ENCODE data around the gene GFOD1. TPM values are rescaled to one million over a fixed set of nuclear protein-coding genes. Genes with fewer than 3 reads are reported as not detected.
A peak's percentile ranks its signal among the peaks of the same experiment; 100 is the strongest.

The GFOD1 gene
- polyA plus RNA-seq, 1 of the 3 experiments (the other 2 are of a cell fraction) = 1.6 TPM

- H3K36me3 ChIP-seq (replicated peaks in 1 of 2; ENCODE audit: control insufficient read depth in 1 of 2, insufficient read depth in 2 of 2, low read length in 1 of 2) = no peaks in the 10 kb centered on the region
- H3K4me2 ChIP-seq = no peak overlapping the region
- no peak overlapping the region for H2AFZ ChIP-seq (ENCODE audit: low read depth)
- no peaks in the 10 kb centered on the region for H3K27me3 ChIP-seq (ENCODE audit: insufficient read depth)
- no peaks in the 10 kb centered on the region for H3F3A ChIP-seq (replicated peaks; ENCODE audit: insufficient read depth)
- ChIA-PET POLR2A (no interaction called here), CTCF (interaction anchor here (0.9 kb wide), 1 partner anchor 16 kb away, joined by 3 read pairs; no protein-coding TSS in a partner anchor)
- H3K9me3 ChIP-seq = no peaks in the 10 kb centered on the region
- no peaks in the 10 kb centered on the region for H4K20me1 ChIP-seq (ENCODE audit: insufficient read depth)
- H3K79me2 ChIP-seq (ENCODE audit: insufficient read depth) = no peaks in the 10 kb centered on the region
- H3K4me1 ChIP-seq (ENCODE audit: control insufficient read depth in 1 of 2, insufficient read depth in 2 of 2, low read depth in 1 of 2, low read length in 1 of 2) = peaks cover 0 to 20% of the 10 kb centered on the region in 2 experiments; a peak in 1 of 4 replicates
- no peak overlapping the region for H3K27ac ChIP-seq (ENCODE audit: low read depth in 2 of 2, low read length in 1 of 2)
- WGBS (ENCODE audit: low lambda C conversion rate) = 71% methylated on average over 3 of the region's 3 CpGs
- no peak overlapping the region for H3K4me3 ChIP-seq (ENCODE audit: low read depth in 2 of 2, low read length in 1 of 2)
- TF ChIP-seq GATA2 (CRISPR knock-in tag; IDR thresholded peaks at IDR 0.05) (peak; percentile 19; the same call in 1 of the 2 replicates), ELF1 (IDR thresholded peaks at IDR 0.05) (no peak), MXI1 (IDR thresholded peaks at IDR 0.05; ENCODE audit: low read depth, low read length) (no peak), CHD2 (IDR thresholded peaks at IDR 0.05; ENCODE audit: low read length, partially characterized antibody) (no peak), FOXM1 (IDR thresholded peaks at IDR 0.05; ENCODE audit: low read depth) (no peak)
- no peak overlapping the region for H3K9ac ChIP-seq
- DNase-seq = peak; percentile 61
- no peaks in the 10 kb centered on the region for H3K9me2 ChIP-seq
These were observed 120.0 kb downstream of the GFOD1 start for GRCh38 chr6:13367396-13367795.

DNA sequence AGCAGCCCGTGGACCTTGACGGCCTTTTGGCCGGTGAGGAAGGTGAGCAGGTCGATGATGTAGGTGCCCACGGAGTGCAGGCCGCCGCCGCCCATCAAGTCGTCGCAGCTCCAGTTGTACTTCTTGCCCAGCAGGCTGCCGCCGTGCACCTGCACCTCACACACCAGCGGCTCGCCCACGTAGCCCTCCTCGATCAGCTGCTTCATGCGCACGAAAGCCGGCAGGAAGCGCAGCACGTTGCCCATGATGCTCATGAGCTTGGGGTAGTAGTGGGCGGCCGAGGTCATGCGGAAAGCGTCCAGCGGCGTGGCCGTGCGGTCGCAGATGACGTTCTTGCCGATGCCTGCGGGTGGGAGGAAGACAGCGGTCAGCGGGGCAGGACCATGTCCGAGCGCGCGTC lies 122.1 kb downstream of the GFOD1 start:
- Histone ChIP-seq H2AFZ (ENCODE audit: low read depth) (no peak overlapping the region), H3K79me2 (ENCODE audit: insufficient read depth) (no peaks in the 10 kb centered on the region), H3K27me3 (ENCODE audit: insufficient read depth) (no peaks in the 10 kb centered on the region), H3K27ac (ENCODE audit: low read depth in 2 of 2, low read length in 1 of 2) (no peak overlapping the region), H3K9me3 (no peaks in the 10 kb centered on the region), H3K9ac (no peak overlapping the region), H3K9me2 (no peaks in the 10 kb centered on the region), H3K4me1 (ENCODE audit: control insufficient read depth in 1 of 2, insufficient read depth in 2 of 2, low read depth in 1 of 2, low read length in 1 of 2) (peaks cover 0 to 13% of the 10 kb centered on the region in 2 experiments; a peak in 1 of 4 replicates), H3K36me3 (replicated peaks in 1 of 2; ENCODE audit: control insufficient read depth in 1 of 2, insufficient read depth in 2 of 2, low read length in 1 of 2) (no peaks in the 10 kb centered on the region), H3K4me2 (no peak overlapping the region), H3F3A (replicated peaks; ENCODE audit: insufficient read depth) (no peaks in the 10 kb centered on the region), H3K4me3 (ENCODE audit: low read depth in 2 of 2, low read length in 1 of 2) (no peak overlapping the region), H4K20me1 (ENCODE audit: insufficient read depth) (no peaks in the 10 kb centered on the region)
- TF ChIP-seq GATA2 (CRISPR knock-in tag; IDR thresholded peaks at IDR 0.05) (no peak), USF1 (IDR thresholded peaks at IDR 0.05; ENCODE audit: borderline replicate concordance, low read depth) (no peak), RAD21 (IDR thresholded peaks at IDR 0.05; ENCODE audit: low read length) (no peak)
- no peak for DNase-seq
- 95% methylated on average over 29 of the region's 39 CpGs for WGBS (ENCODE audit: low lambda C conversion rate)
- ChIA-PET CTCF (interaction anchor here (0.5 kb wide), 1 partner anchor 237 kb away, joined by 3 read pairs; no protein-coding TSS in a partner anchor), POLR2A (no interaction called here)

DNA sequence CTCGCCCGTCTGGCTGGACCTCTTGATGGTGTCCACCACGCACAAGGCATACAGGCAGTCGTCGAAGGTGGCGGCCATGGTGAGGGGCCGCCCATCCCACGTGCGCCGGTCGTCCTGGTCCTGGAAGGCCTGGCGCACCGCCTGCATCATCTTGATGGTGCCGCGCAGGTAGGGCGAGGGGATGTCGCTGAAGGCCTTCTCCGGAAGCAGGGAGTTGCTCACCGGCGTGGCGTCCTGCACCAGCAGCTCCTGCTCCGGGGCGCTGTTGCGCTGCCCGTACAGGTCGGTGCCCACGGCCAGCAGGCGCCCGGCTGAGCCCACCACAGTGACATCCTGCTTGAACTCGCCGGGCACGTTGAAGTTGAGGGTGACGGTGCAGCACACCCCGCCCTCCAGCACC lies 122.6 kb downstream of the GFOD1 start:
- no peaks in the 10 kb centered on the region for H3K27me3 ChIP-seq (ENCODE audit: insufficient read depth)
- H3K4me1 ChIP-seq (ENCODE audit: control insufficient read depth in 1 of 2, insufficient read depth in 2 of 2, low read depth in 1 of 2, low read length in 1 of 2) = peaks cover 0 to 13% of the 10 kb centered on the region in 2 experiments; a peak in 1 of 4 replicates
- H3K4me2 ChIP-seq = no peak overlapping the region
- no peaks in the 10 kb centered on the region for H3F3A ChIP-seq (replicated peaks; ENCODE audit: insufficient read depth)
- no peaks in the 10 kb centered on the region for H3K9me3 ChIP-seq
- 86% methylated on average over 8 of the region's 34 CpGs for WGBS (ENCODE audit: low lambda C conversion rate)
- no peaks in the 10 kb centered on the region for H3K79me2 ChIP-seq (ENCODE audit: insufficient read depth)
- no peak for DNase-seq
- H3K9me2 ChIP-seq = no peaks in the 10 kb centered on the region
- no peak overlapping the region for H3K9ac ChIP-seq
- no peak overlapping the region for H2AFZ ChIP-seq (ENCODE audit: low read depth)
- no peaks in the 10 kb centered on the region for H3K36me3 ChIP-seq (replicated peaks in 1 of 2; ENCODE audit: control insufficient read depth in 1 of 2, insufficient read depth in 2 of 2, low read length in 1 of 2)
- no peaks in the 10 kb centered on the region for H4K20me1 ChIP-seq (ENCODE audit: insufficient read depth)
- ChIA-PET POLR2A (no interaction called here), CTCF (no interaction called here)
- TF ChIP-seq RFX5 (IDR thresholded peaks at IDR 0.05; ENCODE audit: low read length) (no peak), MEF2A (IDR thresholded peaks at IDR 0.05; ENCODE audit: borderline replicate concordance, low read depth) (no peak), USF1 (IDR thresholded peaks at IDR 0.05; ENCODE audit: borderline replicate concordance, low read depth) (no peak), FOXJ3 (CRISPR knock-in tag; IDR thresholded peaks at IDR 0.05) (no peak), CHD2 (IDR thresholded peaks at IDR 0.05; ENCODE audit: low read length, partially characterized antibody) (no peak), CTCF (IDR thresholded peaks at IDR 0.05) (no peak), RAD21 (IDR thresholded peaks at IDR 0.05; ENCODE audit: low read length) (no peak), GATA2 (CRISPR knock-in tag; IDR thresholded peaks at IDR 0.05) (no peak), TEAD4 (IDR thresholded peaks at IDR 0.05; ENCODE audit: borderline replicate concordance, insufficient read depth) (no peak)
- H3K4me3 ChIP-seq (ENCODE audit: low read depth in 2 of 2, low read length in 1 of 2) = no peak overlapping the region
- no peak overlapping the region for H3K27ac ChIP-seq (ENCODE audit: low read depth in 2 of 2, low read length in 1 of 2)
